CD4-positive, alpha-beta T cell treated with Interleukin-10 for 1 hour (primary cell): ENCODE data around the gene CCNA2.
A peak's percentile ranks its signal among the peaks of the same experiment; 100 is the strongest.

Source experiments
- DNase-seq: peaks from one replicate; pipeline ENCODE4 v3.0.0-alpha.2; 2020

Gene CCNA2

DNA sequence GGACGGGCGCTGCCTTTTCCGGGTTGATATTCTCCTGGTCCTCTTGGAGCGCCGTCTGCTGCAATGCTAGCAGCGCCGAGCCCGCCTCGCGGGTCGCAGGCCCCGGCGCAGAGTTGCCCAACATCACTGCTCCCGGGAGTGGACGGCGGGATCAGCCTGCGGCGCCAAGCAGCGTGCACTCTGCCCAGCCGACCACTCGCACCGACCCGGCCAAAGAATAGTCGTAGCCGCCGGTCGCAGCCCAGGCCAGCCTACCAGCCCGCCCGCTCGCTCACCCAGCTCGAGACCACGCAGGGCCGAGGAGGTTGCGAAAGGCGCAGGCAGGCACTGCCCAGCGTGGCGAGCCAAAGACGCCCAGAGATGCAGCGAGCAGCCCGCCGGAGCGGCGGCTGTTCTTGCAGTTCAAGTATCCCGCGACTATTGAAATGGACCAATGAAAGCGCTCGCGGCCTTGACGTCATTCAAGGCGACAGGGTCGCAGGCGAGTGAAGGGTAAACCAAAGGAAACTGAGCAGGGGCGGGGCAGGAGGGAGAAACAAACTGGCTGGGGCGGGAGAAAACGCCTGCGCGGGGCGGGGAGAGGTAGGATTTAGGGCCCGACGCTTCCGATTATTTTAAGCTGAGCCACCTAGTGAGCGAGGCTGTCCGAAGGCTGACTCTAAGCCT, at the start of gene CCNA2:
CCNA2 (minus strand) TSS at position 379 of the 666 bp plus-strand sequence; CDS start at position 124, 255 bp downstream.
- peak; percentile 96 for DNase-seq

DNA sequence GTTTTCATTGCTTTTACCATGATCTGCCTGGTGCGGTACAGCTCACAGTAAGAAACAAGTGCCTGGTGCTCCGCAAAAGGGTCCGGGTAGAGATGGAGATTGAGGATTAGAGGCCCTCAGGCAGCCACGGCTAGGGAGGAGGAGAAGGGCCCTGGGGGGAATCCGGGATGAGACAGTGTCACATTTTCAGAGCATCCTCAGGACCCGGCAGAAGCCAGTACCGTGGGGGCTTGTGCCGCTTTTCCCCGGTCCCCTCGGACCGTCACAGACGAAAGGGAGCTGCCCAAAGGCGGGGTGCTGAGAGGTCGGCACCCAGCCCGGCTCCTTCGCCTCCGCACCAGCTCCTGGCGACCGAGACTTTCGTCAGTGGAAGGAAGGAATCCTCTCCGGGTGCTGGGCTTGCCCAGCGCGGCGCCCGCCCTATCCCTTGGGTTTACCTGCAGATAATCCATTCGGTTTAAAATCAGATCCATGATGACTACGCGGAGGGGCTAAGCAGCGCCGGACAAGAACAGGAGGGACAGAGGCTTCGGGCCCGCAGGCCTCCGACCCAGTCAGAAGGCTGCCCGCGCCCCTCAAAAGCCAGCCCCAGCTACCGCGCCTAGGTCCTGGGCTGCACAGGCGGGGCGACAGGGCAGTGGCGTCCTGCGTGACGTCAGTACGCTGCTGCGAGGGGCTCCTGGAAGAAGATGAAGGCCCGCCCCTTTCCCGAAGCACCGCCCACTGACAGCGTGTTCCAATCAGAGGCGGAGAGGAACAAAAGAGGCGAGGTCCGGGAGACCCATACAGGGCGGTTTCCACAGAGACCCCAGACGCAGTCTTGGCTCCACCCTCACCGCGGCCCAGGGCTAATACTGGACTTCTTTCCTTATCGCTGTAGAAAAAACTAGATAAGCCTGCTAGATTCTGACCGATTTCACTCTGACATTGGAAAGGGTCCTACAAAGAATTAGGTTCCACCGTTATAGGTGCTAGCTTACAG, 46.4 kb upstream of the CCNA2 start, which contains the start of gene BBS7:
BBS7 (minus strand) TSS at position 634 of the 982 bp plus-strand sequence; CDS start at position 473, 161 bp downstream.
- peak; percentile 97 for DNase-seq

- DNase-seq: no peak
Measured at GRCh38 chr4:121863799-121864198, 40.1 kb upstream of the CCNA2 start.

GRCh38 chr4:121861426-121861825, 37.7 kb upstream of the CCNA2 start:
- no peak for DNase-seq

- no peak for DNase-seq
Measured at GRCh38 chr4:121860121-121860520, 36.4 kb upstream of the CCNA2 start.

GRCh38 chr4:121851354-121851753, 27.7 kb upstream of the CCNA2 start:
- no peak for DNase-seq

GRCh38 chr4:121846662-121847061, 23.0 kb upstream of the CCNA2 start:
- DNase-seq: no peak

DNA sequence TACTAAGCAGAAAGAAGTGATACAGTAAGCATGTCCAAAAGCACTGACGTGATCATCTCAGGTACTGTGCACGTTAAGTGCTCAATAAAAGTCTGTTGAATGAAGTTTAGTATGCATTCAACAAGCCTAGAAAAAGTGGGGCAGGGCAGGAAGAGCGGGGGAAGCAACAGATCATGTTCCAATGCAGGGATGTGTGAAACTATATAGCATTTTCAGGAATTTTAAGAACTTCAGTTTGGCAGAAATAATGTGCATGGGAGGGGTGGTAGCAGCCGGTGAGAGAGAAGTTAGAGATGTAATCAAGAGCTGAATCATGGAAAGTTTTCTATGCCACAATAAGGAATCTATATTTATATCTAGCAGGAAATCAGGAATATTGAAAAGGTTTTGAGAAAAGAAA, 19.2 kb upstream of the CCNA2 start:
- no peak for DNase-seq

GRCh38 chr4:121838136-121838535, 14.5 kb upstream of the CCNA2 start:
- no peak for DNase-seq

DNA sequence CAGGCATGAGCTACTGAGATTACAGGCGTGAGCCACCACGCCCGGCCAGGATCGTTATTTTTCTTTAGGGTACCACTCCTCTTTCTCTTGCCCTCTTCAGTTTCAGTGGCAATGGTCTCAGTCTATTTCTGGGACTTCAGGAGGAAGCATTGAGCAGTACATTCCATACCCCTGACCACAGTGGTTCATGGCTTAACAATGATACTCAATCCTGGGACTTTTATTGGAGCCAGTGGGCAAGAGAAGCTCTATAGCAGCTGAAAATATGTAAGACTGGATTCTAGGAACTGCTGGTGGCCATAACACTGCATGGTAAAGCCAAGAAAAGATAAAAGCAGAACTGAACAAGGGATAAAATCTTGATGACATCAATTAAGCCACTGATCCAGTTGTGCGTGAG, 5.8 kb upstream of the CCNA2 start:
- DNase-seq: no peak

- no peak for DNase-seq
Measured at GRCh38 chr4:121827853-121828252, 4.2 kb upstream of the CCNA2 start.

GRCh38 chr4:121824950-121825349, 1.3 kb upstream of the CCNA2 start:
- no peak for DNase-seq

- DNase-seq: no peak
Measured at GRCh38 chr4:121824171-121824527, 466 bp upstream of the CCNA2 start.

DNA sequence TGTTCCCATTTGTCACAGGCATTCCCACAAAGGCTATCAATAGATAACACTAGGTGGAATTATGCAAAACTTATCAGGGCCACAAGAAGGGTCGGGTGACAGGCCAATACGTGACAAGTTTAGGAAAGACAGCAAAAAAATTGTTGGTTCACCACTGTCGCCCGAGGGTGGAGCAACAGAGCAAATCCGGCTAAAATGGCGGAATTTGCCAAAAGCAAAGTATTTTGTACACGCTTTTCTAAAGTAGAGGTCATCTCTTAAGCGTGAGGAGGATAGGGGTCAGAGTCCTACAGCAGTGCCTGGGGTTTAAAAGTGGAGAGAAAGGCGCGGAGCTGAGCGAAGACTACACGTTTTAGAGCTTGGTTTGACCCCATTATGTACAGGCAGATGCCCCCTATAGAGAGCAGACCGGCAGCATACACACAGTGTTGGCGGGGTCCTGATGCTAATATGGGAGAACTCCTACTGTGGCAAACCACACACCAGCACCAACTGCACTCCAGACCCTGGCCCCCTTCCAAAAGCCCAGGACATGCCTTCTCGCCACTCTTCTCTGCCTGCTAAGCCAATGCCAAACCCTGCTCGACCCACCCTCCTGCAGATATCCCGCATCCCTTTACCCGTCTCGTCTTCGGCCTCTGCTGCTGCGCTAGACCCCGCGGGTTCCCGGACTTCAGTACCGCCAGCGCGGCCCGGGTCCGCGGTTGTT, 733 bp downstream of the CCNA2 start:
- peak; percentile 48 for DNase-seq

DNA sequence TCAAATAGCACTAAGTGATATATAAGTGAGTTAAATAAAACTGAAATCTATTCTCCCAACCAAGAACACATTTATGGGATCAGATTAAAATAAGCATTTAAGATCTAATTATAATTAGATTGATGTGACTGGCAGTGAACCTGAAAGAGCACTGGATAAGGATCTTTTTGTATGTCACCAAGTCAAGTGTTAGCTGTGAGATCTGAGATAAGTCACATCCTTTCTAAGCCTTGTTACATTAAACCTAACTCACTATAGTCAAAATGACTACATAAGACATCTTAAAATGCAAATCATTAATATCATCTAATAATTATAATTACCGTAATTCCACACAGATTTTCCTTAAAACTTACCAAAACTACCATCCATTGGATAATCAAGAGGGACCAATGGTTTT, 1.6 kb downstream of the CCNA2 start:
- DNase-seq: no peak

DNA sequence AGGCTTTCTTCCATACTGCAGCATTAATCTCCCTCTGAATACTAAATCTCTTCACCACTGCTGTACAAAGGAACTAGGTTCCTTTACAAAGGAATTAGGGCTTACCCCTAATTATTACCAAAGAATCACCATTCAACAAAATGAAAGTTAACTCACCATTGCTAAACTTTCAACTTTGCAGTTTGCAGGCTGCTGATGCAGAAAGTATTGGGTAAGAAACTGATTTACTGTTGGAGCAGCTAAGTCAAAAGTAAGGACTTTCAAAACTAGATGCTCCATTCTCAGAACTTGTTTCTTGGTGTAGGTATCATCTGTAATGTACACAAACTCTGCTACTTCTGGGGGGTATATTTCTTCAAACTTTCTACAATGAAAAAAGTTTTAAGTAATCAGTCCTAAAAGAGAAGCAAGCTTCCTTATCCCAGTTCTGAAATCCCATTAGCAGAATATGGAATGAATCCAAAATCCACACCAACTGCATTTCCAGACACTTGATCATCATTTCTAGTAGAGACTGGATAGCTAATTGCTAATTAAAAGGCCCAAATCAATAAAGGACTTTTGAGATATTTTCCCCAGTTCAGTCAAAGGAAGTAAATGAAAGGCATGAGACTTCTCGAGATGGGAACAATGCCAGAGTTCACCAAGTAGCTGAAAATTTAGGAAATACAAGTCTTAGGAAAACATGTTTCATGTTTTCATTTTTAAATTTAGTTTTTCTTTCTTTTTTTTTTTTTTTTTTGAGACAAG, 4.3 kb downstream of the CCNA2 start:
- DNase-seq: no peak

DNA sequence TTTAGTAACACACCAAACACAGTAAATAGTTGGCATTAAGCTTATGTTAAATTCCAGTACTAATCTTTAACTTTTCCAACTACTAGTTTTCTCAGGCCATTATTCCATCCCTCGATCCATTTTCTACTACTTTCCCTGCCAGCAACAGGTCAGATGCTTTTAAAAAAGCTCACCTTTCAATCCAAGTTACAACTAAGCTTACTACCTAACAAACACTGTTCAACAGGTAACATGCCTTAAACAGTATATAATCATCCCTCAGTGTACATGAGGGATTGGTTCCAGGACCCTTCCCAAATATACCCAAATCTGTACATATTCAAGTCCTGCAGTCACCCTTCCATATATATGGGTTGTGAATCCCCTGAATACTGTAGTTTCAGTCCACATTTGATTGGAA, 5.5 kb downstream of the CCNA2 start:
- no peak for DNase-seq

GRCh38 chr4:121817701-121818100, 6.0 kb downstream of the CCNA2 start:
- DNase-seq: no peak

DNA sequence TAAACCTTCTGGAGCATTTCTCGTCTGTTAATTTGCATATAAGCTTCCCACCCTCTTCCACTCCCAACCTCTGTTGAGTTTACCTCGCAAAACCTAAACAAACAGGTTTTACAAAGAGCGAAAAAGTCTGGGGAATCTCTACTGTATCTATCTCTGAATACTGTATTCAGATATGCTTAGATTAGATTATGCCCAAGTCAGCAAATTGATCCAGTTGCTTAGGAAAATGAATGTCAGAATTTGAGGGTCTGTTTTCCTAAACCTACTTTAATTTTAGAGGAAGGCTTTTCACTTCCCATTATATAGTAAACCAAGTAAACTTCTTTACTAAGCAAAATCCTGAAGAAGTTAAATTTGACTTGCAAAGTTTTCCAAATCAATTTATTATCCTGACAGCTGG, 6.7 kb downstream of the CCNA2 start:
- no peak for DNase-seq

DNA sequence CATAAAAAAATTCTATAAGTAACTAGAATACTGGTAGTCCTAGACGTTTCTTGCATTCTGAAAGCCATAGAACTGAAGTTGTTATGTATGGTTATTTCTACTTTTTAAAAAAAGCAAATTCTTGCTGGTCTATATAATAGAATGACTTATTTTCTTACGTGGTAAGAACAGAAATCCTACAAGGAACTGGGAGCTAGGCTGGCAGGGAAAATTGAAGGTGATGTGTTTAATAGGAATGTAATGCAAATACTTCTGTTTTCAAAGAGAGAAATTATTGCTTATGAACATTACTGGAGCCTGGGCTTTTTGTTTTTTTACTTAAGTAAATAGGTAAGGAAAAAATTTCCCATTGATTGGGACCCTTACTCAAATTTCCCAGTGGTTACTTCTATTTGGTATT, 8.9 kb downstream of the CCNA2 start:
- no peak for DNase-seq

GRCh38 chr4:121811122-121811521, 12.6 kb downstream of the CCNA2 start:
- DNase-seq: no peak

- no peak for DNase-seq
Measured at GRCh38 chr4:121806411-121806810, 17.3 kb downstream of the CCNA2 start.

DNA sequence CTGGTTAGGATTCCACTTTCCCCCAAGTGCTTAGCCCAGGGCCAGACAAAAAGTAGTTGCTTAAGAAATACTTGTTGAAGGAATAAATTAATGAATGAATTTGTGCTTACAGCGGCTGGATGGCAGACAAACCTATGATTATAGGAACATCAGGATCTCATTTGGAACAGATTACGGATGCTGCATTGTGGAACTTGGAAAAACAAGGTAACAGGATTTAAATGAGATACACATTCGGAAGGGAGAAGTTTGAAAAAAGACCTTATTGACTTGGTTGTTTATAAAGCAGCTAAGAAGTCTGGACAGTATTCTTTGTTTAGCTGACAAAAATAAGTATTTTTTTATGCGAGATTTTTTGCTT, 22.0 kb downstream of the CCNA2 start:
- no peak for DNase-seq
